Caco-2 (cell line): Measurements from ENCODE around the gene ERC2. TPM values are rescaled to one million over a fixed set of nuclear protein-coding genes. Genes with fewer than 3 reads are reported as not detected.

Experiments used
- BruUV-seq: library from RNA; stranded (reverse); fragments of 400-500 nt; replicated peaks from 2 replicates; lab custom pipeline; 2021; lab: Mats Ljungman, UMichigan
- CTCF ChIA-PET: fragments of 300-600 bp; sonication (Branson Sonifier 250); formaldehyde crosslinking; loops from one replicate; lab custom pipeline; 2022; ENCODE audit warnings: antibody characterized with exemption; lab: Charles Lee
- POLR2A ChIA-PET: fragments of 300-600 bp; sonication (Branson Sonifier 250); formaldehyde crosslinking; loops from one replicate; lab custom pipeline; 2022; ENCODE audit warnings: antibody characterized with exemption; lab: Charles Lee
- DNase-seq, 2 experiments: peaks; one replicate each; pipeline versions ENCODE4 v3.0.0 to v3.0.0-alpha.2; 2020 to 2022
- H3K27me3 ChIP-seq: replicated peaks from 2 replicates; pipeline ENCODE4 v1.6.0; 2011; ENCODE audit warnings: low read length; ENCODE audit not compliant: control insufficient read depth, insufficient read depth
- H3K36me3 ChIP-seq: 2 replicates; pipeline ENCODE4 v1.5.1; 2011; ENCODE audit warnings: low read length; ENCODE audit not compliant: control insufficient read depth, insufficient read depth
- H3K4me1 ChIP-seq: fragments of 250-450 bp; sonication (Bioruptor Pico); 2 replicates; pipeline ENCODE4 v1.5.1; 2020; ENCODE audit warnings: mild to moderate bottlenecking
- H3K4me3 ChIP-seq: 2 replicates; pipeline ENCODE4 v1.5.1; 2011; ENCODE audit warnings: low read depth, mild to moderate bottlenecking, control low read depth, low read length
- H3K9me3 ChIP-seq: fragments of 250-450 bp; sonication (Bioruptor Pico); 2 replicates; pipeline ENCODE4 v1.5.1; 2020; ENCODE audit warnings: mild to moderate bottlenecking, moderate library complexity
- H3K27ac Mint-ChIP-seq: one replicate; pipeline ENCODE4 v1.8.0; 2022; ENCODE audit warnings: mixed read lengths; ENCODE audit not compliant: unreplicated experiment
- H3K27me3 Mint-ChIP-seq: one replicate; pipeline ENCODE4 v1.8.0; 2022; ENCODE audit warnings: mixed read lengths; ENCODE audit not compliant: insufficient read depth, unreplicated experiment
- H3K36me3 Mint-ChIP-seq: one replicate; pipeline ENCODE4 v1.8.0; 2022; ENCODE audit warnings: mild to moderate bottlenecking, mixed read lengths; ENCODE audit not compliant: insufficient read depth, unreplicated experiment
- H3K4me1 Mint-ChIP-seq: one replicate; pipeline ENCODE4 v1.8.0; 2022; ENCODE audit warnings: low read depth, mixed read lengths; ENCODE audit not compliant: unreplicated experiment
- H3K4me3 Mint-ChIP-seq: one replicate; pipeline ENCODE4 v1.8.0; 2022; ENCODE audit warnings: mild to moderate bottlenecking, moderate library complexity, mixed read lengths; ENCODE audit not compliant: unreplicated experiment
- H3K9me3 Mint-ChIP-seq: one replicate; pipeline ENCODE4 v1.8.0; 2022; ENCODE audit warnings: mixed read lengths; ENCODE audit not compliant: unreplicated experiment
- intact Hi-C: fragments of 100-400 bp; cut with micrococcal nuclease; formaldehyde crosslinking; loops from one replicate; pipeline ENCODE4 v1.10.0; 2022; ENCODE audit not compliant: unreplicated experiment
- total RNA-seq: library from RNA; stranded (reverse); gene quantifications from 2 replicates; pipeline ENCODE4 v1.2.3, GENCODE V29; 2022
- TF ChIP-seq, protein P1 (sequence below), 2 experiments: fragments of 200-600 bp in 1 of 2; IDR thresholded peaks; 1 replicate in 1 of 2; 2 replicates in 1 of 2; pipeline versions ENCODE4 v1.5.1 to v1.8.0; 2011 to 2022; ENCODE audit warnings: antibody characterized with exemption in 1 of 2, control low read depth in 1 of 2, inconsistent platforms in 1 of 2, low read depth in 1 of 2, low read length in 1 of 2, mild to moderate bottlenecking in 1 of 2, moderate library complexity in 1 of 2; ENCODE audit not compliant: insufficient read depth in 1 of 2, severe bottlenecking in 1 of 2, unreplicated experiment in 1 of 2

ERC2 gene
- total RNA-seq, 1 experiment from 2014 or later: 0.54 TPM

DNA sequence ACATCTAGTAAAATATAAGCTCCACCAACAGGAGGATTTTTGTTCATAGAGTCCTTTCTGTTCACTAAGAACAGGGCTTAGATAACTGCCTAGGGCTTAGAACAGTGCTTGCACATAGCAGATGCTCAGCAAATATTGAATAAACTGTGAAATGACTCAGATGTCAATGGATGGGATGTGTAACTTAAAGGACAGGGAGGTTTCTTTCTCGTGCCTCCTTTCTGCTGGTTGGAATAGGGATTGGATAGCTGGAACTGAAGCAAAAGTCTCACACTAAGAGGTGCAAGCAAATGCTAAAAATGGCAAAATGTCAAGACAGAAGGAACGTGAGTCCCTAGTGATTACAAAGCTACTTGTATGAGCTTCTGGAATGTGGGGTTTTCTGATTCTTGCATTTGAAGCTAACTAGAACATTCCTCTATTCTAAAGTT lies 588.4 kb downstream of the ERC2 start:
- Histone ChIP-seq H3K4me1 (no peaks in the 10 kb centered on the region), H3K4me3 (no peak overlapping the region), H3K27me3 (no peaks in the 10 kb centered on the region), H3K36me3 (no peaks in the 10 kb centered on the region), H3K9me3 (no peaks in the 10 kb centered on the region)
- Mint-ChIP-seq H3K27me3 (no peaks in the 10 kb centered on the region), H3K36me3 (no peaks in the 10 kb centered on the region), H3K4me1 (no peaks in the 10 kb centered on the region), H3K4me3 (no peak overlapping the region), H3K27ac (no peak overlapping the region), H3K9me3 (no peaks in the 10 kb centered on the region)
- TF ChIP-seq, protein P1, sequence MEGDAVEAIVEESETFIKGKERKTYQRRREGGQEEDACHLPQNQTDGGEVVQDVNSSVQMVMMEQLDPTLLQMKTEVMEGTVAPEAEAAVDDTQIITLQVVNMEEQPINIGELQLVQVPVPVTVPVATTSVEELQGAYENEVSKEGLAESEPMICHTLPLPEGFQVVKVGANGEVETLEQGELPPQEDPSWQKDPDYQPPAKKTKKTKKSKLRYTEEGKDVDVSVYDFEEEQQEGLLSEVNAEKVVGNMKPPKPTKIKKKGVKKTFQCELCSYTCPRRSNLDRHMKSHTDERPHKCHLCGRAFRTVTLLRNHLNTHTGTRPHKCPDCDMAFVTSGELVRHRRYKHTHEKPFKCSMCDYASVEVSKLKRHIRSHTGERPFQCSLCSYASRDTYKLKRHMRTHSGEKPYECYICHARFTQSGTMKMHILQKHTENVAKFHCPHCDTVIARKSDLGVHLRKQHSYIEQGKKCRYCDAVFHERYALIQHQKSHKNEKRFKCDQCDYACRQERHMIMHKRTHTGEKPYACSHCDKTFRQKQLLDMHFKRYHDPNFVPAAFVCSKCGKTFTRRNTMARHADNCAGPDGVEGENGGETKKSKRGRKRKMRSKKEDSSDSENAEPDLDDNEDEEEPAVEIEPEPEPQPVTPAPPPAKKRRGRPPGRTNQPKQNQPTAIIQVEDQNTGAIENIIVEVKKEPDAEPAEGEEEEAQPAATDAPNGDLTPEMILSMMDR (IDR thresholded peaks at IDR 0.05; ENCODE audit: insufficient read depth in 1 of 2, low read depth in 1 of 2, low read length in 1 of 2, severe bottlenecking in 1 of 2, unreplicated experiment in 1 of 2): no peak
- CTCF ChIA-PET: interaction anchor here (0.6 kb wide), 1 partner anchor 264 kb away, joined by 3 read pairs; no protein-coding TSS in a partner anchor
- intact Hi-C loops: no loop called here
- BruUV-seq: no TSS peak
- POLR2A ChIA-PET: no interaction called here
- DNase-seq: no peak

DNA sequence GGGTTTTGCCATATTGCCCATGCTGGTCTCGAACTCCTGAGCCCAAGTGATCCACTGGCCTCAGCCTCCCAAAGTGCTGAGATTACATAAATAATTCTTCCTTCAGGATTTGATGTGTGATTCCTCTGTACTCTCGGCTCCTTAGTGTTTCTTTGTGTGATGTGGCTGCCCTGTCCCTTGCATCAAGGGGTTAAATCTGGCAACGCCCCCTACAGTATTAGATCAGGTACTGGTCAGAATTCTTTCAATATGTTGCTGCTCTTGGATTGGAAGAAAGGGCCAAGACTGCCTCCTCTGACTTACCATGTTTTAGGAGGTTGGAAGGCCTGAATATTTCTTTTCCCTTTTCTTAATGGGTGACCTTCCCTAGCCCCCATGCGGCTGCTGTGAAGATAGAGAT lies 590.6 kb downstream of the ERC2 start:
- no peak for DNase-seq
- CTCF ChIA-PET: no interaction called here
- TF ChIP-seq, protein P1 (IDR thresholded peaks at IDR 0.05; ENCODE audit: insufficient read depth in 1 of 2, low read depth in 1 of 2, low read length in 1 of 2, severe bottlenecking in 1 of 2, unreplicated experiment in 1 of 2): no peak

DNA sequence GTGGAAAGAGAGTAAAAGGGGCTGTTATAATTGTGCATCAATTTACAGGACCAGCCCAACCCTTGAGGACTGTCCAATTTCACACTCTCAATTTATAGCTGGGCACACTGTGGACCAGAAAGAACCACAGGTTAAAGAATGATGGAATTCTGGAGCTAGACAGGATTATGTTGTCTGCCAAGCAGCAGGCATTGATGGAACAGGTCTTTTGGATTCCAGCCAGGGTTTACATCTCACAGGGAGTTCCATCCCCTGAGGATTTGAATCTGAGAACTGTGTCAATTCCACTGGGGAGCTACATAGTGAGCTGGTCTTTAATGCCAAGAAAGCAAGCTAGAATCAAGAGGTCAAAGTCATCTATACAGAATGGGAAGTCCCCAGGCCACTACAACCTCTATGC lies 591.7 kb downstream of the ERC2 start:
- H3K4me3 ChIP-seq: no peak overlapping the region
- H3K9me3 ChIP-seq: no peaks in the 10 kb centered on the region
- no peaks in the 10 kb centered on the region; the same call in 1 of the 2 replicates for H3K27me3 ChIP-seq
- POLR2A ChIA-PET: no interaction called here
- H3K36me3 ChIP-seq: no peaks in the 10 kb centered on the region
- Mint-ChIP-seq H3K27ac (no peak overlapping the region), H3K9me3 (no peaks in the 10 kb centered on the region), H3K27me3 (no peaks in the 10 kb centered on the region), H3K4me3 (no peak overlapping the region), H3K36me3 (no peaks in the 10 kb centered on the region), H3K4me1 (no peaks in the 10 kb centered on the region)
- TF ChIP-seq, protein P1 (IDR thresholded peaks at IDR 0.05; ENCODE audit: insufficient read depth in 1 of 2, low read depth in 1 of 2, low read length in 1 of 2, severe bottlenecking in 1 of 2, unreplicated experiment in 1 of 2): no peak
- no peak for DNase-seq
- H3K4me1 ChIP-seq: no peaks in the 10 kb centered on the region
- BruUV-seq: no TSS peak
- CTCF ChIA-PET: no interaction called here
- intact Hi-C loops: no loop called here

More for the DNA sequence above, 590.6 kb downstream of the ERC2 start:
- intact Hi-C loops: no loop called here
- no TSS peak for BruUV-seq
- H3K9me3 Mint-ChIP-seq: no peaks in the 10 kb centered on the region
- no peaks in the 10 kb centered on the region for H3K36me3 Mint-ChIP-seq
- H3K4me3 Mint-ChIP-seq: no peak overlapping the region
- H3K9me3 ChIP-seq: no peaks in the 10 kb centered on the region
- H3K27ac Mint-ChIP-seq: no peak overlapping the region
- H3K4me1 Mint-ChIP-seq: no peaks in the 10 kb centered on the region
- H3K27me3 Mint-ChIP-seq: no peaks in the 10 kb centered on the region
- no peaks in the 10 kb centered on the region; the same call in 1 of the 2 replicates for H3K27me3 ChIP-seq
- H3K4me3 ChIP-seq: no peak overlapping the region
- H3K36me3 ChIP-seq: no peaks in the 10 kb centered on the region
- POLR2A ChIA-PET: no interaction called here
- no peaks in the 10 kb centered on the region for H3K4me1 ChIP-seq
